HG03097 (cell line): ENCODE measurements around the gene PROK2.

Experiments used
- ATAC-seq: cut with Tn5 transposase; IDR thresholded peaks from one replicate; pipeline ENCODE4 v1.9.1; 2021; ENCODE audit not compliant: unreplicated experiment, low FRiP score

PROK2 gene

GRCh38 chr3:71787851-71788405, 3.0 kb upstream of the PROK2 start:
- no peak for ATAC-seq

- ATAC-seq, result no peak
Observed at GRCh38 chr3:71786551-71786950, 1.6 kb upstream of the PROK2 start.

GRCh38 chr3:71786217-71786549, 1.2 kb upstream of the PROK2 start:
- no peak for ATAC-seq

- no peak for ATAC-seq
Observed at GRCh38 chr3:71785532-71786216, 726 bp upstream of the PROK2 start.

GRCh38 chr3:71784201-71784913, 591 bp downstream of the PROK2 start:
- no peak for ATAC-seq

DNA sequence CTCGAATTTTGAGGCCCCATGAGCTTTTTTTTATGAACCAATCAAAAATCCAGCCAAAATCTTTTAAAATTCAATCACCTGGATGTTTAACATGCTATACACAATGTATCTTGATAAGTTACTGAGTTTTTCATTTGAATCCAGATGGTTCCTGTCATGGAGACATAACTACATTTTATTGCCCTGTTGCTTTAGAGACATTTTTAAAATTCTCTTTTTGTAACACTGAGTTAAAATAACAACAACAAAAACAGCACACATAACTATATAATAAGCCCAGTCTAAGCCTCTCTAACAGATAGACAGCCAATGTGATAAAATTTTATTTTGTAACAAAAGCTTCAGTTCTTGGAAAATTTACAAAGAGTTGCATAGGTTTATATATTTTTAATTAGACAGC, 1.8 kb downstream of the PROK2 start:
- ATAC-seq, result no peak

GRCh38 chr3:71780430-71780829, 4.5 kb downstream of the PROK2 start:
- ATAC-seq, result no peak

DNA sequence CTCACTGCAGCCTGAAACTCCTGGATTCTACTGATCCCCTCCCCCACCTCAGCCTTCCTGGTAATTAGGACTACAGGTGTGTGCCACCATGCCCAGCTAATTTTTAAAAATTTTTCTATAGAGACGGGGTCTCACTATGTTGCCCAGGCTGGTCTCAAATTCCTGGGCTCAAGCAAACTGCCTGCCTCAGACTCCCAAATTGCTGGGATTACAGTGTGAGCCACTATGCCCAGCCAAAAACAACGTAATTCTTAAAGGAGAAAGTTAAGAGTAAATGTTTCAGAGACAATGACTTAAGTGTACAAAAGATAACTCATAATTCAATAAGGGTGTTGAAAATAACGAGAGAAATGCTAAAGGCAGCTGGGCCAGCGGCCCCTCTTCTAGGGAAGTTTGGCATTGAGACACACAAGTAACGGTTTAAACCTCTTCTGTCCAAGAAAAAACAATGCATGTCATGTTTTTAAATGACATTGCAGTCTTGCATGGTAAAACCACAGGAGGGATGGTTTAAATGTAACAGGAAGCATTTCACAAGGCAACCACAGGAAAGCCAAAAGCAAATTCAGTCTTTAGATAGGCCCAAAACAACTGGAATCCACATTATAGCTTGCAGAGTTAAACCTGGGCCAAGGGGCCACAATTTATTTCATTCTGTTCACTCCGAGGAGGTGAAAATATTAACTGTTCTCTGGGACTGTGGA, 5.1 kb downstream of the PROK2 start:
- no peak for ATAC-seq

DNA sequence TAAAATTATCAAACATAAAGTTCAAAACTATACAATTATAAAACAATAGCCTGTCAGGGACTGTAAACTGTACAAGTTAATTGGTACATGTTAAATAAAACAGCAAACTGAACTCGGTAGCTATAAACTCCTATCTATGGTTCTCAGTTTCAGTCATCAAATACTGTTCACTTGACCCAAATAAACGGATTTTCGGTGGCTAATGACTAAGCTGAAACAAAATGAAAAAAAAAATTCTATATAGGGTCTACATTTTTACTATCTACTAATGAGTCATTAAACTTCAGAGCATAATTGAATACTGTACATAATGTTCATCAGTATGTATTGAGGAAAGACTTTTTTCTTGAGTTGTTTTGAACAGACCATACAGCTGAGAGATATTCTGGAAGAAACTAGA, 6.6 kb downstream of the PROK2 start:
- ATAC-seq, result no peak

- ATAC-seq, result no peak
Observed at GRCh38 chr3:71776538-71776937, 8.4 kb downstream of the PROK2 start.

- no peak for ATAC-seq
Observed at GRCh38 chr3:71771884-71772283, 13.1 kb downstream of the PROK2 start.

DNA sequence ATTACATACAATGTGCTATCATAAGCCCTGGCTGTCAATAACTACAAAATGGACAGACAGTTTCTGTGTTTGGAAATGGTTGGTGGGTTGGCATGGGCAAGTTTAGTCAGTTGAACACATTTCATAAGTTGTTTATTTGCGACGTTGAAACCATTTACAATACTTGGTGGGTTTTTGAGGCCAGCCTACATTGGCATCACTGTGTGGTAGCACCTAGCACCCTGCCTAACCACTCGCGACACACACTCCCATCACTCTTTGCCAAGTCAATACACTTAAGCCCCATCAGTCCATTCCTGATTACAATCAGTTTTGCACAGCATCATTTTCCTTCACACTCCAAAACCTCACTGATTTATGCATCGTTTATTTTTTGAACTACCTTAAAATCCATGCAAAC, 13.8 kb downstream of the PROK2 start:
- no peak for ATAC-seq

GRCh38 chr3:71763426-71763825, 21.5 kb downstream of the PROK2 start:
- no peak for ATAC-seq

DNA sequence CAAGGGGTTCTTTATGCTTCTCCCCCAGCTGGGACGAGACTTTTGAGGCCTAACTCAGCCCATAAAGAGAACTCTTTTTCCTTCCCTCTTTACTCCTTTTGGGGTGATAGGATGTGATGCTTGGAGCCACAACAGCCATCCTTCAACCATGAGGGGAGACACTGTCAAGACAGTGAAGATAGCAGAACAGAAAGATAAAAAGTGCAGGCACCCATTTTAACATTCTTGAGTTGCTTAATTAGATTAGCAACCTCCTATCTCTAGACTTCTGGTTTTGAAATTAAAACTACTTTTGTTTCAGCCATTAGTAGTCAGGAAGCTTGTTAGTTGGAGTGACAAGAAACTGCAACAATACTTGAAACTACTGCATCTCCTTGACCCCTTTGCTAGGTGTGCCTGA, 24.8 kb downstream of the PROK2 start:
- ATAC-seq, result no peak

DNA sequence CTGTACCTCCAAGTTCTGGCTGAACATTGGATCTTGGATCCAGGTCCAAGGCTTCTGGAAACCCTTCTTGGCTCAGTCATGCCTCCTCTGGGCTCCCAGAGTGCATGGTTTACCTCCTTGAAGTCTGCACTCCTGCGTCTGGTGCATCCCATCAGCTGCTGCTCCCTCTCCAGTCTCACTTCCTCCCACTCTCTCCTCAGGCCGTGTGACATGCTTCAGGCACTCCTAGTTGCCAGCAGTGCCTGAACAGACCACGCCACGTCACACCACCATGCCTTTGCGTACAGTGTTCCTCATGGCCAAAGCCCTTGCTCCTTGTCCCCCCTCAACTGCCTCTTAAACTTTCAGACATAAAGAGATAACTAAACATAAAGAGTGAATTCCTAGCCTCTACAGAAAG, 25.5 kb downstream of the PROK2 start:
- no peak for ATAC-seq

- no peak for ATAC-seq
Observed at GRCh38 chr3:71758091-71758490, 26.9 kb downstream of the PROK2 start.

DNA sequence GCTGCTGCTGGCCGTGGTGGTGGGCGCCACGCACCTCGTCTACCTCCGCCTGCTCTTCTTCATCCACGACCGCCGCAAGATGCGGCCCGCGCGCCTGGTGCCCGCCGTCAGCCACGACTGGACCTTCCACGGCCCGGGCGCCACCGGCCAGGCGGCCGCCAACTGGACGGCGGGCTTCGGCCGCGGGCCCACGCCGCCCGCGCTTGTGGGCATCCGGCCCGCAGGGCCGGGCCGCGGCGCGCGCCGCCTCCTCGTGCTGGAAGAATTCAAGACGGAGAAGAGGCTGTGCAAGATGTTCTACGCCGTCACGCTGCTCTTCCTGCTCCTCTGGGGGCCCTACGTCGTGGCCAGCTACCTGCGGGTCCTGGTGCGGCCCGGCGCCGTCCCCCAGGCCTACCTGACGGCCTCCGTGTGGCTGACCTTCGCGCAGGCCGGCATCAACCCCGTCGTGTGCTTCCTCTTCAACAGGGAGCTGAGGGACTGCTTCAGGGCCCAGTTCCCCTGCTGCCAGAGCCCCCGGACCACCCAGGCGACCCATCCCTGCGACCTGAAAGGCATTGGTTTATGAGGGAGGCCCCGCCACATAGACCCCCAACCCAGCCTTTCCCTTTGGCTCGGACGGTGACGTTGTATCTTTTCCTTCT, 30.2 kb downstream of the PROK2 start:
- no peak for ATAC-seq

DNA sequence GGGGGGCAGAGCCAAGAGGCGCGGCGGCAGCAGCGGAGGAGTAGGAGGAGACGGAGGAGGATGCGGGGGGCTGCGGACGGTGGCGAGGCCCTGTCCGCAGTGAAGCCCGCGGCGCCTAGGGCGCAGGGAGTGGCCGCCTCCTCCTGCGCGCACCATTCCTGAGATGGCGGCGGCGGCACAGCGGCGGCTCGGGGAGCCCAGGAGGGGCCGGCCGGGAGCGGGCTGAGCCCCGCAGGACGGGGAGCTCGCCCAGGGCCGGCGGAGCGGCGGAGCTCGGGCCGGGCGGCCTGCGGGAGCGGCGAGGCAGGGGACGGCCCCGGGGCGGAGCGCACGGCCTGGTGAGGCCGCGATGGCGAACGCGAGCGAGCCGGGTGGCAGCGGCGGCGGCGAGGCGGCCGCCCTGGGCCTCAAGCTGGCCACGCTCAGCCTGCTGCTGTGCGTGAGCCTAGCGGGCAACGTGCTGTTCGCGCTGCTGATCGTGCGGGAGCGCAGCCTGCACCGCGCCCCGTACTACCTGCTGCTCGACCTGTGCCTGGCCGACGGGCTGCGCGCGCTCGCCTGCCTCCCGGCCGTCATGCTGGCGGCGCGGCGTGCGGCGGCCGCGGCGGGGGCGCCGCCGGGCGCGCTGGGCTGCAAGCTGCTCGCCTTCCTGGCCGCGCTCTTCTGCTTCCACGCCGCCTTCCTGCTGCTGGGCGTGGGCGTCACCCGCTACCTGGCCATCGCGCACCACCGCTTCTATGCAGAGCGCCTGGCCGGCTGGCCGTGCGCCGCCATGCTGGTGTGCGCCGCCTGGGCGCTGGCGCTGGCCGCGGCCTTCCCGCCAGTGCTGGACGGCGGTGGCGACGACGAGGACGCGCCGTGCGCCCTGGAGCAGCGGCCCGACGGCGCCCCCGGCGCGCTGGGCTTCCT, 31.0 kb downstream of the PROK2 start, which contains the start of gene GPR27:
TSS of gene GPR27 (plus strand) at position 155 of the 909 bp plus-strand sequence. CDS start at position 350, 195 bp downstream.
- no peak for ATAC-seq

- no peak for ATAC-seq
Observed at GRCh38 chr3:71752831-71753700, 31.9 kb downstream of the PROK2 start.
